ENCODE results near the gene HPCAL1. TPM values are rescaled to one million over a fixed set of nuclear protein-coding genes. Genes with fewer than 3 reads are reported as not detected.

HPCAL1 gene
- total RNA-seq, 4 donors from 2014 or later = 29.0 to 56.7 (median 34.5) TPM

DNA sequence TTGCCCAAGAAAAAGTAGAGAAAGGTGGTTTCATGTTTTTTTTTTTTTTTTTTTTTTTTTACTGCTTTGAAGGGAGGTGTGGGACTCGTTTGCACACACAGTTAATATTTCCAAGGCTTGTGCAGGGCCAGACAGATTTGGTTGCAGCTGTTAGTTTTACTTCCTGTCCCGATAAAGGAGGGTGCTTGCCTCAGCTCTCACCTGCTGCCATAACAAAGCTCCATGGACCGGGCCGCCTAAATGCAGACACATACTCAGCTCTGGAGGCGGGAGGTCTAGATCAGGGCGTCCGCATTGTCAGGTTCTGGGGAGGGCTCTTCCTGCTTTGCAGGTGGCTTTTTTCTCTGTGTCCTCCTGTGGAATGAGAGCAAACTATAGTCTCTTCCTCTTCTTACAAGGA, 75.5 kb downstream of the HPCAL1 start:
- Histone ChIP-seq H3K9me3 (no peaks in the 10 kb centered on the region), H3K27ac (no peak overlapping the region), H3K36me3 (no peaks in the 10 kb centered on the region), H3K4me3 (no peak overlapping the region), H3K27me3 (no peaks in the 10 kb centered on the region), H3K4me1 (peaks cover 3 to 38% (median 23%) of the 10 kb centered on the region in 4 donors)
- TF ChIP-seq EP300 (IDR thresholded peaks at IDR 0.05) = no peak
- TF ChIP-seq, protein P1, sequence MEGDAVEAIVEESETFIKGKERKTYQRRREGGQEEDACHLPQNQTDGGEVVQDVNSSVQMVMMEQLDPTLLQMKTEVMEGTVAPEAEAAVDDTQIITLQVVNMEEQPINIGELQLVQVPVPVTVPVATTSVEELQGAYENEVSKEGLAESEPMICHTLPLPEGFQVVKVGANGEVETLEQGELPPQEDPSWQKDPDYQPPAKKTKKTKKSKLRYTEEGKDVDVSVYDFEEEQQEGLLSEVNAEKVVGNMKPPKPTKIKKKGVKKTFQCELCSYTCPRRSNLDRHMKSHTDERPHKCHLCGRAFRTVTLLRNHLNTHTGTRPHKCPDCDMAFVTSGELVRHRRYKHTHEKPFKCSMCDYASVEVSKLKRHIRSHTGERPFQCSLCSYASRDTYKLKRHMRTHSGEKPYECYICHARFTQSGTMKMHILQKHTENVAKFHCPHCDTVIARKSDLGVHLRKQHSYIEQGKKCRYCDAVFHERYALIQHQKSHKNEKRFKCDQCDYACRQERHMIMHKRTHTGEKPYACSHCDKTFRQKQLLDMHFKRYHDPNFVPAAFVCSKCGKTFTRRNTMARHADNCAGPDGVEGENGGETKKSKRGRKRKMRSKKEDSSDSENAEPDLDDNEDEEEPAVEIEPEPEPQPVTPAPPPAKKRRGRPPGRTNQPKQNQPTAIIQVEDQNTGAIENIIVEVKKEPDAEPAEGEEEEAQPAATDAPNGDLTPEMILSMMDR (IDR thresholded peaks at IDR 0.05) = no peak
- TF ChIP-seq POLR2A (IDR thresholded peaks at IDR 0.05) = no peak
- DNase-seq (ENCODE audit: low spot score in 2 of 2) = no peak
- 81 to 90% methylated on average over 7 of the region's 7 CpGs for WGBS, 2 donors

- Histone ChIP-seq H3K4me1 (peaks cover 3 to 41% (median 25%) of the 10 kb centered on the region in 4 donors), H3K9me3 (no peaks in the 10 kb centered on the region), H3K27ac (no peak overlapping the region), H3K27me3 (no peaks in the 10 kb centered on the region), H3K4me3 (no peak overlapping the region), H3K36me3 (no peaks in the 10 kb centered on the region)
- no peak for TF ChIP-seq EP300 (IDR thresholded peaks at IDR 0.05)
- no peak for TF ChIP-seq POLR2A (IDR thresholded peaks at IDR 0.05)
- TF ChIP-seq, protein P1 (IDR thresholded peaks at IDR 0.05) = no peak
- no peak for DNase-seq (ENCODE audit: low spot score in 2 of 2)
- WGBS, 2 donors = 59 to 60% methylated on average over 9 of the region's 9 CpGs
Measured at GRCh38 chr2:10380048-10380926, 77.6 kb downstream of the HPCAL1 start.

- Histone ChIP-seq H3K27ac (no peak overlapping the region), H3K4me1 (peaks cover 3 to 41% (median 25%) of the 10 kb centered on the region in 4 donors), H3K4me3 (no peak overlapping the region), H3K9me3 (no peaks in the 10 kb centered on the region), H3K27me3 (no peaks in the 10 kb centered on the region), H3K36me3 (no peaks in the 10 kb centered on the region)
- DNase-seq (ENCODE audit: low spot score in 2 of 2) = no peak
- WGBS, 2 donors = 76 to 80% methylated on average over 3 of the region's 3 CpGs
- no peak for TF ChIP-seq POLR2A (IDR thresholded peaks at IDR 0.05)
- TF ChIP-seq, protein P1 (IDR thresholded peaks at IDR 0.05) = no peak
- no peak for TF ChIP-seq EP300 (IDR thresholded peaks at IDR 0.05)
Measured at GRCh38 chr2:10381997-10382353, 79.3 kb downstream of the HPCAL1 start.

- Histone ChIP-seq H3K36me3 (no peaks in the 10 kb centered on the region), H3K9me3 (no peaks in the 10 kb centered on the region), H3K27me3 (no peaks in the 10 kb centered on the region), H3K27ac (no peak overlapping the region), H3K4me1 (peaks cover 3 to 39% (median 25%) of the 10 kb centered on the region in 4 donors), H3K4me3 (no peak overlapping the region)
- peak in 1 of 2 donors; percentile 14 for DNase-seq (ENCODE audit: low spot score in 2 of 2)
- TF ChIP-seq, protein P1 (IDR thresholded peaks at IDR 0.05) = no peak
- TF ChIP-seq POLR2A (IDR thresholded peaks at IDR 0.05) (no peak), EP300 (IDR thresholded peaks at IDR 0.05) (no peak)
- WGBS, 2 donors = 49 to 57% methylated on average over 12 to 18 of the region's 18 CpGs
Measured at GRCh38 chr2:10382354-10383061, 79.8 kb downstream of the HPCAL1 start.

Measured in tibial nerve (tissue), 4 donors.